Upper lobe of right lung (tissue), 1 donor: ENCODE measurements around the gene FER. TPM values are rescaled to one million over a fixed set of nuclear protein-coding genes. Genes with fewer than 3 reads are reported as not detected.

Experiments
- ATAC-seq: fragments of 200-7000 bp; cut with Tn5 transposase; one replicate; pipeline ENCODE4 v1.9.1; 2020; ENCODE audit warnings: mild to moderate bottlenecking, moderate library complexity
- DNase-seq: peaks from one replicate; pipeline ENCODE4 v3.0.0-alpha.2; 2020
- H3K27ac ChIP-seq: fragments of 200-600 bp; one replicate; pipeline ENCODE4 v1.8.0; 2022
- H3K27me3 ChIP-seq: fragments of 200-600 bp; one replicate; pipeline ENCODE4 v1.8.0; 2022; ENCODE audit warnings: mild to moderate bottlenecking
- H3K36me3 ChIP-seq: fragments of 200-600 bp; one replicate; pipeline ENCODE4 v1.8.0; 2022
- H3K4me1 ChIP-seq: fragments of 200-600 bp; one replicate; pipeline ENCODE4 v1.8.0; 2022
- H3K4me3 ChIP-seq: fragments of 200-600 bp; one replicate; pipeline ENCODE4 v1.8.0; 2022; ENCODE audit warnings: mild to moderate bottlenecking
- H3K9me3 ChIP-seq: fragments of 200-600 bp; one replicate; pipeline ENCODE4 v1.8.0; 2022
- CTCF ChIP-seq: fragments of 200-600 bp; IDR thresholded peaks from one replicate; pipeline ENCODE4 v1.8.0; 2022; ENCODE audit warnings: antibody characterized with exemption
- intact Hi-C: fragments of 100-400 bp; cut with DNase I; formaldehyde crosslinking; loops from one replicate; pipeline ENCODE4 v1.11.0; 2022
- total RNA-seq: library from RNA; stranded (reverse); fragmentation: NEBNext Ultra II Directional; extraction: Animal tissue kit (Norgen Biotek cat#: 25700); gene quantifications from one replicate; pipeline ENCODE4 v1.2.1, GENCODE V29; 2021
- donor health status: DM: no; HTN: yes; CAD: no; lungs with severe emphysema.

Gene FER
- total RNA-seq, 1 donor from 2014 or later, result 33.6 TPM

- ATAC-seq, result no peak
- DNase-seq, result no peak
- no peaks in the 10 kb centered on the region for H3K27me3 ChIP-seq
- H3K9me3 ChIP-seq, result peaks cover 4% of the 10 kb centered on the region
- intact Hi-C loops, result no loop called here
- no peak overlapping the region for H3K27ac ChIP-seq
- H3K36me3 ChIP-seq, result no peaks in the 10 kb centered on the region
- no peak overlapping the region for H3K4me3 ChIP-seq
- no peaks in the 10 kb centered on the region for H3K4me1 ChIP-seq
- TF ChIP-seq CTCF, result no peak
Observed at GRCh38 chr5:109231331-109231730, 483.6 kb downstream of the FER start.

GRCh38 chr5:109234381-109234780 lies 486.7 kb downstream of the FER start:
- intact Hi-C loops, result no loop called here
- H3K27me3 ChIP-seq, result no peaks in the 10 kb centered on the region
- DNase-seq (no peak), ATAC-seq (no peak)
- no peak for TF ChIP-seq CTCF
- H3K36me3 ChIP-seq, result no peaks in the 10 kb centered on the region
- peaks cover 13% of the 10 kb centered on the region for H3K9me3 ChIP-seq
- H3K4me3 ChIP-seq, result no peak overlapping the region
- no peak overlapping the region for H3K27ac ChIP-seq
- no peaks in the 10 kb centered on the region for H3K4me1 ChIP-seq

- TF ChIP-seq CTCF, result no peak
- intact Hi-C loops, result no loop called here
- Histone ChIP-seq H3K27ac (no peak overlapping the region), H3K9me3 (peaks cover 13% of the 10 kb centered on the region), H3K36me3 (no peaks in the 10 kb centered on the region), H3K4me1 (no peaks in the 10 kb centered on the region), H3K4me3 (no peak overlapping the region), H3K27me3 (no peaks in the 10 kb centered on the region)
- ATAC-seq (no peak), DNase-seq (no peak)
Observed at GRCh38 chr5:109239456-109239855, 491.8 kb downstream of the FER start.

GRCh38 chr5:109242518-109242917 lies 494.8 kb downstream of the FER start:
- TF ChIP-seq CTCF, result no peak
- no peaks in the 10 kb centered on the region for H3K4me1 ChIP-seq
- intact Hi-C loops, result no loop called here
- H3K9me3 ChIP-seq, result no peaks in the 10 kb centered on the region
- H3K27ac ChIP-seq, result no peak overlapping the region
- no peaks in the 10 kb centered on the region for H3K27me3 ChIP-seq
- ATAC-seq, result no peak
- no peak for DNase-seq
- no peak overlapping the region for H3K4me3 ChIP-seq
- H3K36me3 ChIP-seq, result no peaks in the 10 kb centered on the region

- Histone ChIP-seq H3K27ac (no peak overlapping the region), H3K27me3 (no peaks in the 10 kb centered on the region), H3K4me1 (no peaks in the 10 kb centered on the region), H3K36me3 (no peaks in the 10 kb centered on the region), H3K4me3 (no peak overlapping the region), H3K9me3 (no peaks in the 10 kb centered on the region)
- ATAC-seq (no peak), DNase-seq (no peak)
- intact Hi-C loops, result no loop called here
- TF ChIP-seq CTCF, result no peak
Observed at GRCh38 chr5:109246395-109246794, 498.7 kb downstream of the FER start.
